Lower leg skin (tissue), 4 donors: Measurements from ENCODE around the gene ABCC4. TPM values are rescaled to one million over a fixed set of nuclear protein-coding genes. Genes with fewer than 3 reads are reported as not detected.

Experiments used
- DNase-seq, 2 donors: peaks; one replicate each; pipeline ENCODE4 v3.0.0-alpha.2; 2019; ENCODE audit warnings: low spot score in 2 of 2
- H3K4me3 ChIP-seq: fragments of 200-600 bp; sonication (generic); 2 replicates; pipeline ENCODE4 v1.5.1; 2017; ENCODE audit warnings: mild to moderate bottlenecking, low read depth; ENCODE audit not compliant: poor library complexity, severe bottlenecking
- POLR2A ChIP-seq, 2 donors: fragments of 450-650 bp; IDR thresholded peaks; one replicate each; pipeline ENCODE4 v1.6.1; 2016 to 2017; ENCODE audit warnings: antibody characterized with exemption in 2 of 2, mild to moderate bottlenecking in 1 of 2, moderate library complexity in 1 of 2
- WGBS, 2 donors: methylation state at CpG; one replicate each; pipeline ENCODE4 v1.1.5; 2018; 5-methylcytosine and 5-hydroxymethylcytosine counted together
- intact Hi-C: fragments of 100-400 bp; cut with DNase I; formaldehyde crosslinking; loops from one replicate; pipeline ENCODE4 v1.15.0; 2023; ENCODE audit warnings: low total_unique reads
- total RNA-seq, 4 donors: library from RNA; depleted of rRNA; stranded (reverse); fragments of >200 nt; gene quantifications; one replicate each; pipeline ENCODE4 v1.1.0, GENCODE V29; 2016
- TF ChIP-seq, protein P1 (sequence below), 3 donors: fragments of 450-650 bp; IDR thresholded peaks; one replicate each; pipeline ENCODE4 v1.5.1; 2016; ENCODE audit warnings: antibody characterized with exemption in 3 of 3, mild to moderate bottlenecking in 3 of 3, moderate library complexity in 2 of 3

Gene ABCC4
- total RNA-seq, 4 donors from 2014 or later, result 5.1 to 30.9 (median 11.1) TPM

DNA sequence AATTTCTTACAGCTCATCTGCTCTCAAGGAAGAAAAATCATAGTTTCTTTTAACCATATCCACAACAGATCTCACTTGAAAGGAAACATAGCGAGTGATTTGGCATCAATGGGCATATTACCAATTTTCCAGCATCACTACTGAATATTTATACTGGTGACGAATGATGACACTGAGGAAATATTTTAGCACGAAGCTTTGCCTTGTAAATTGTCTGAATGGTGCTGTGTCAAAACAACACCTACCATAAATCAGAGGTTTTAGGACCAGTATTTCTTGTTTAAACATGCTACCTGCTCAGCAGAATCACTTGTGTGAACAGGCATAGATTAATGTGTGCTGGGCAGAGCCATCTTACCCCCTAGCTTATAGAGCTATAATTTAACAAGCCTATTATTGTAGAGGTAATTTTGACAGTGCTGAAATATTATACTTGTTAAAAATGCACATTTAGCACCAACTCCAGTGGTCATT is 146.8 kb downstream of the ABCC4 start:
- DNase-seq, result no peak
- intact Hi-C loops, result loop anchor here (10.0 kb wide), 1 partner anchor 440 kb away; the partner anchor contains the start of gene SOX21
- WGBS, 2 donors, result 39 to 47% methylated on average over 3 of the region's 3 CpGs
- TF ChIP-seq POLR2A (IDR thresholded peaks at IDR 0.05), result no peak
- TF ChIP-seq, protein P1, sequence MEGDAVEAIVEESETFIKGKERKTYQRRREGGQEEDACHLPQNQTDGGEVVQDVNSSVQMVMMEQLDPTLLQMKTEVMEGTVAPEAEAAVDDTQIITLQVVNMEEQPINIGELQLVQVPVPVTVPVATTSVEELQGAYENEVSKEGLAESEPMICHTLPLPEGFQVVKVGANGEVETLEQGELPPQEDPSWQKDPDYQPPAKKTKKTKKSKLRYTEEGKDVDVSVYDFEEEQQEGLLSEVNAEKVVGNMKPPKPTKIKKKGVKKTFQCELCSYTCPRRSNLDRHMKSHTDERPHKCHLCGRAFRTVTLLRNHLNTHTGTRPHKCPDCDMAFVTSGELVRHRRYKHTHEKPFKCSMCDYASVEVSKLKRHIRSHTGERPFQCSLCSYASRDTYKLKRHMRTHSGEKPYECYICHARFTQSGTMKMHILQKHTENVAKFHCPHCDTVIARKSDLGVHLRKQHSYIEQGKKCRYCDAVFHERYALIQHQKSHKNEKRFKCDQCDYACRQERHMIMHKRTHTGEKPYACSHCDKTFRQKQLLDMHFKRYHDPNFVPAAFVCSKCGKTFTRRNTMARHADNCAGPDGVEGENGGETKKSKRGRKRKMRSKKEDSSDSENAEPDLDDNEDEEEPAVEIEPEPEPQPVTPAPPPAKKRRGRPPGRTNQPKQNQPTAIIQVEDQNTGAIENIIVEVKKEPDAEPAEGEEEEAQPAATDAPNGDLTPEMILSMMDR (IDR thresholded peaks at IDR 0.05), result no peak
- H3K4me3 ChIP-seq, result no peak overlapping the region

DNA sequence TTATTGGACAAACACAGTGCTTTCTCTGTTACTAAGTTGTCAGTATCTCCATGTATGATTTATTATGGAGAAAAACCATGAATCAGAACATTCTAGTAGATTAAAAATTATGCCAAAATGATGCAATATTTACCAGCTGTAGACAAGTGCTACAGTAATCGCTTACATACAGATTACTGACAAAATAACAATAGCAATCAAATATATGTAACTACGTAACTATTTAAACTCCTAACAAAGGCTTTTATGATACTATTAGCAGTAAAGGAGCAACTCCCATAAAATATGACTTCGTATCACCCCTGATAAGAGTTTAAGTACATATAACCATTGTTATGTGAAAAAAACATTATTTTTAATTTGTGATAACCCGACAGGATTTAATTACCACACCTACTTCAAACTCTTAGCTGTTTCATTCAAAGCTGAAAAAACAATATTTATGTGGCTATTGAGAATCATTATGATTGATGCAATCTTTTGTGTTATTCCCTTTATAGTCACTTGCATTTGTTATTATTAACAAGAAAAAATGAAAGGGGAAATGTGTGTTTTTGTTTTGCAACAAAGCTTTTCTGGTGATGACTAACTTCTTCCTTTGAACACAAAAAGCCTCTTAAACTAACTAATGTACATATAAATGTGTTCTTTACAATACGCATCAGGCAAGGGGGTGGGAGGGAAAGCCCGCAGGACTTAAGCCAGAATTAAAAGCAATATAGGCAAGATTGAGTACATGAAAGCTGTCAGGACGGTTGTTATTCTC is 147.4 kb downstream of the ABCC4 start:
- intact Hi-C loops, result loop anchor here (10.0 kb wide), 1 partner anchor 439 kb away; the partner anchor contains the start of gene SOX21
- no peak for TF ChIP-seq POLR2A (IDR thresholded peaks at IDR 0.05)
- TF ChIP-seq, protein P1 (IDR thresholded peaks at IDR 0.05), result no peak
- WGBS, 2 donors, result 36 to 43% methylated on average over 7 of the region's 7 CpGs
- H3K4me3 ChIP-seq, result no peak overlapping the region
- DNase-seq, result no peak

GRCh38 chr13:95151942-95152587 is 149.2 kb downstream of the ABCC4 start:
- no peak for TF ChIP-seq POLR2A (IDR thresholded peaks at IDR 0.05)
- TF ChIP-seq, protein P1 (IDR thresholded peaks at IDR 0.05), result no peak
- intact Hi-C loops, result loop anchor here (10.0 kb wide), 1 partner anchor 437 kb away; the partner anchor contains the start of gene SOX21
- WGBS, 2 donors, result 80 to 92% methylated on average over 4 of the region's 4 CpGs

DNA sequence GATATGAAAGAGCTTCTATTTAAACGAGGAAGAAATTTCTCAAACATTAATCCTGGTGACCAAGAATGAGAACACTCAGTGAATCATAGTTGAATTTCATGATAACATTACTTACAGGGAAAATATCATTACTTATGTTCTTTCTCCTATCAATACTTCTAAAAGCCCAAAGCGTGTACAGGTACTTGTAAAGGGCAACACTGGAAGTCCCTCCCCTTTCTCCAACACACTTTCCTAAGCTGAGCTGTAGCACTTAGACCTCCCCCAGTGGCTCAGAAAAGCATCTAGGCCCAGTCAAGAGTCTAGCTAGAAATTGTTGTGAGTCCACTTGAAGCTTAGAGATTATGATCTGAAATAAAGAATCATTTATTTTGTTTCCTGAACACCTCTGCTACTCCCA is 150.7 kb downstream of the ABCC4 start:
- intact Hi-C loops, result loop anchor here (10.0 kb wide), 1 partner anchor 436 kb away; the partner anchor contains the start of gene SOX21
- 50 to 51% methylated on average over 2 of the region's 2 CpGs for WGBS, 2 donors

More at GRCh38 chr13:95151942-95152587, 149.2 kb downstream of the ABCC4 start:
- H3K4me3 ChIP-seq, result no peak overlapping the region
- DNase-seq, result no peak

GRCh38 chr13:95146486-95146885 is 154.8 kb downstream of the ABCC4 start:
- WGBS, 2 donors, result 32 to 36% methylated on average over 3 of the region's 3 CpGs
- TF ChIP-seq, protein P1 (IDR thresholded peaks at IDR 0.05), result no peak
- TF ChIP-seq POLR2A (IDR thresholded peaks at IDR 0.05), result no peak
- intact Hi-C loops, result no loop called here
- no peak for DNase-seq
- H3K4me3 ChIP-seq, result no peak overlapping the region

More for the DNA sequence above, 150.7 kb downstream of the ABCC4 start:
- H3K4me3 ChIP-seq, result no peak overlapping the region
- no peak for DNase-seq
- TF ChIP-seq, protein P1 (IDR thresholded peaks at IDR 0.05), result no peak
- TF ChIP-seq POLR2A (IDR thresholded peaks at IDR 0.05), result no peak
